Mesenchymal stem cell (in vitro differentiated cells and primary cell): ENCODE data around the gene RAB18.

Source experiments
- DNase-seq: peaks from one replicate; pipeline ENCODE4 v3.0.0-alpha.2; 2013
- H2AFZ ChIP-seq: one replicate; pipeline ENCODE4 v1.6.1; 2013; ENCODE audit warnings: low read depth, mild to moderate bottlenecking, control low read depth, inconsistent platforms, low read length, moderate library complexity
- H2AK5ac ChIP-seq: 2 replicates; pipeline ENCODE4 v1.6.1; 2013; ENCODE audit warnings: low read length, moderate library complexity, mild to moderate bottlenecking, inconsistent platforms; ENCODE audit not compliant: severe bottlenecking
- H2BK120ac ChIP-seq: one replicate; pipeline ENCODE4 v1.6.1; 2013; ENCODE audit warnings: low read depth, mild to moderate bottlenecking, inconsistent platforms, low read length, moderate library complexity
- H2BK12ac ChIP-seq, 2 experiments: one replicate each; pipeline ENCODE4 v1.6.1; 2013; ENCODE audit warnings: inconsistent platforms in 2 of 2, low read length in 2 of 2, mild to moderate bottlenecking in 2 of 2, moderate library complexity in 2 of 2, control low read depth in 1 of 2
- H2BK15ac ChIP-seq: one replicate; pipeline ENCODE4 v1.6.1; 2013; ENCODE audit warnings: mild to moderate bottlenecking, low read depth, inconsistent platforms; ENCODE audit not compliant: poor library complexity, severe bottlenecking
- H2BK5ac ChIP-seq: 2 replicates; pipeline ENCODE4 v1.6.1; 2013; ENCODE audit warnings: low read depth, mild to moderate bottlenecking, low read length, control low read depth, inconsistent platforms; ENCODE audit not compliant: poor library complexity, severe bottlenecking
- H3K14ac ChIP-seq, 2 experiments: one replicate each; pipeline ENCODE4 v1.6.1; 2013; ENCODE audit warnings: inconsistent platforms in 2 of 2, low read length in 2 of 2, control low read depth in 1 of 2, mild to moderate bottlenecking in 1 of 2, moderate library complexity in 1 of 2
- H3K18ac ChIP-seq, 2 experiments: one replicate each; pipeline ENCODE4 v1.6.1; 2013; ENCODE audit warnings: inconsistent platforms in 2 of 2, low read length in 2 of 2, control low read depth in 1 of 2, low read depth in 1 of 2, mild to moderate bottlenecking in 1 of 2
- H3K23ac ChIP-seq, 2 experiments: one replicate each; pipeline ENCODE4 v1.6.1; 2013; ENCODE audit warnings: inconsistent platforms in 2 of 2, low read length in 2 of 2, mild to moderate bottlenecking in 2 of 2, moderate library complexity in 2 of 2, control low read depth in 1 of 2
- H3K27ac ChIP-seq: 2 replicates; pipeline ENCODE4 v1.5.1; 2013; ENCODE audit warnings: mild to moderate bottlenecking, moderate library complexity, low read length, control low read depth, inconsistent platforms; ENCODE audit not compliant: poor library complexity, severe bottlenecking
- H3K27me3 ChIP-seq, 2 experiments: 2 replicates each; pipeline versions ENCODE4 v1.6.1 to v1.7.0; 2013; ENCODE audit warnings: low read length in 2 of 2, mild to moderate bottlenecking in 2 of 2, moderate library complexity in 2 of 2, control low read depth in 1 of 2, inconsistent platforms in 1 of 2; ENCODE audit not compliant: control insufficient read depth in 1 of 2, insufficient read depth in 1 of 2
- H3K36me3 ChIP-seq, 2 experiments: 2 replicates each; pipeline versions ENCODE4 v1.6.1 to v1.7.0; 2013; ENCODE audit warnings: low read length in 2 of 2, control low read depth in 1 of 2, inconsistent platforms in 1 of 2, low read depth in 1 of 2, mild to moderate bottlenecking in 1 of 2; ENCODE audit not compliant: insufficient read depth in 2 of 2, control insufficient read depth in 1 of 2
- H3K4ac ChIP-seq, 2 experiments: one replicate each; pipeline ENCODE4 v1.6.1; 2013; ENCODE audit warnings: inconsistent platforms in 2 of 2, low read length in 2 of 2, mild to moderate bottlenecking in 2 of 2, moderate library complexity in 2 of 2, control low read depth in 1 of 2, low read depth in 1 of 2
- H3K4me1 ChIP-seq: 2 replicates; pipeline ENCODE4 v1.6.1; 2013; ENCODE audit warnings: low read depth, low read length, control low read depth; ENCODE audit not compliant: control insufficient read depth, insufficient read depth
- H3K4me2 ChIP-seq: 2 replicates; pipeline ENCODE4 v1.6.1; 2013; ENCODE audit warnings: low read length, mild to moderate bottlenecking, inconsistent platforms; ENCODE audit not compliant: poor library complexity, severe bottlenecking
- H3K4me3 ChIP-seq, 2 experiments: 2 replicates each; pipeline versions ENCODE4 v1.5.1 to v1.7.0; 2013; ENCODE audit warnings: low read length in 2 of 2, mild to moderate bottlenecking in 2 of 2, control low read depth in 1 of 2, low read depth in 1 of 2; ENCODE audit not compliant: insufficient read depth in 1 of 2
- H3K79me1 ChIP-seq: replicated peaks from 2 replicates; pipeline ENCODE4 v1.6.1; 2013; ENCODE audit warnings: mild to moderate bottlenecking, control low read depth, low read length, inconsistent platforms; ENCODE audit not compliant: poor library complexity, severe bottlenecking
- H3K9ac ChIP-seq: 2 replicates; pipeline ENCODE4 v1.7.0; 2013; ENCODE audit warnings: mild to moderate bottlenecking, low read length, moderate library complexity
- H3K9me3 ChIP-seq: 2 replicates; pipeline ENCODE4 v1.7.0; 2013; ENCODE audit warnings: mild to moderate bottlenecking, low read length; ENCODE audit not compliant: control insufficient read depth
- H4K8ac ChIP-seq: one replicate; pipeline ENCODE4 v1.6.1; 2013; ENCODE audit warnings: inconsistent platforms, mild to moderate bottlenecking, low read length, moderate library complexity
- H4K91ac ChIP-seq: one replicate; pipeline ENCODE4 v1.6.1; 2013; ENCODE audit warnings: mild to moderate bottlenecking, low read length, inconsistent platforms
- WGBS: methylation state at CpG from one replicate; pipeline ENCODE4 v1.1.7; 2013; ENCODE audit warnings: mixed read lengths; 5-methylcytosine and 5-hydroxymethylcytosine counted together

Gene RAB18

GRCh38 chr10:27512548-27512947, 8.4 kb downstream of the RAB18 start:
- DNase-seq: no peak
- Histone ChIP-seq H3K4ac (no peak overlapping the region), H3K4me1 (peaks cover 10% of the 10 kb centered on the region), H2AK5ac (no peak overlapping the region), H3K27me3 (no peaks in the 10 kb centered on the region), H3K9me3 (no peaks in the 10 kb centered on the region), H3K4me2 (no peak overlapping the region), H2AFZ (no peak overlapping the region), H3K27ac (peak overlapping the region; percentile 65), H2BK12ac (no peak overlapping the region), H3K4me3 (no peak overlapping the region), H2BK120ac (no peak overlapping the region), H4K8ac (no peak overlapping the region), H4K91ac (no peak overlapping the region), H3K9ac (no peak overlapping the region), H3K36me3 (peaks cover 12 to 65% of the 10 kb centered on the region in 2 experiments), H3K79me1 (no peaks in the 10 kb centered on the region), H3K23ac (no peak overlapping the region), H3K14ac (no peak overlapping the region), H3K18ac (no peak overlapping the region), H2BK15ac (no peak overlapping the region), H2BK5ac (no peak overlapping the region)
- WGBS: no CpG with 5 or more reads among the region's 2 CpGs

- H3K4ac ChIP-seq: no peak overlapping the region
- no peak overlapping the region for H3K23ac ChIP-seq
- no peak overlapping the region for H4K8ac ChIP-seq
- no peaks in the 10 kb centered on the region for H3K27me3 ChIP-seq
- no peak overlapping the region for H3K14ac ChIP-seq
- no peak overlapping the region for H2BK15ac ChIP-seq
- H2AFZ ChIP-seq: no peak overlapping the region
- H2BK120ac ChIP-seq: no peak overlapping the region
- no peaks in the 10 kb centered on the region for H3K79me1 ChIP-seq
- 68% methylated on average over 3 of the region's 3 CpGs for WGBS
- peak overlapping the region; percentile 50 for H3K4me2 ChIP-seq
- peak overlapping the region; percentile 95 for H2BK5ac ChIP-seq
- H3K9me3 ChIP-seq: no peaks in the 10 kb centered on the region
- peak overlapping the region; percentile 2 for H2AK5ac ChIP-seq
- H3K4me1 ChIP-seq: peaks cover 10% of the 10 kb centered on the region
- no peak overlapping the region for H3K4me3 ChIP-seq
- H4K91ac ChIP-seq: no peak overlapping the region
- H3K27ac ChIP-seq: peak overlapping the region; percentile 95
- DNase-seq: peak; percentile 33
- H2BK12ac ChIP-seq: no peak overlapping the region
- no peak overlapping the region for H3K18ac ChIP-seq
- peaks cover 12 to 65% of the 10 kb centered on the region in 2 experiments for H3K36me3 ChIP-seq
- no peak overlapping the region for H3K9ac ChIP-seq
Observed at GRCh38 chr10:27513451-27514191, 9.5 kb downstream of the RAB18 start.

- no peaks in the 10 kb centered on the region for H3K9me3 ChIP-seq
- no peak overlapping the region for H4K8ac ChIP-seq
- no peak overlapping the region for H3K4ac ChIP-seq
- no peak overlapping the region for H2BK12ac ChIP-seq
- no peak overlapping the region for H2BK15ac ChIP-seq
- no peak for DNase-seq
- no peak overlapping the region for H3K4me2 ChIP-seq
- H2BK5ac ChIP-seq: no peak overlapping the region
- H3K9ac ChIP-seq: no peak overlapping the region
- H3K27ac ChIP-seq: peak overlapping the region; percentile 95
- 94% methylated on average over 2 of the region's 3 CpGs for WGBS
- H3K23ac ChIP-seq: no peak overlapping the region
- no peak overlapping the region for H2AFZ ChIP-seq
- H3K79me1 ChIP-seq: no peaks in the 10 kb centered on the region
- no peak overlapping the region for H3K14ac ChIP-seq
- no peak overlapping the region for H3K18ac ChIP-seq
- H2AK5ac ChIP-seq: no peak overlapping the region
- H4K91ac ChIP-seq: no peak overlapping the region
- no peak overlapping the region for H2BK120ac ChIP-seq
- no peaks in the 10 kb centered on the region for H3K27me3 ChIP-seq
- peaks cover 10% of the 10 kb centered on the region for H3K4me1 ChIP-seq
- H3K36me3 ChIP-seq: peaks cover 12 to 65% of the 10 kb centered on the region in 2 experiments
- no peak overlapping the region for H3K4me3 ChIP-seq
Observed at GRCh38 chr10:27514243-27514642, 10.1 kb downstream of the RAB18 start.

- Histone ChIP-seq H3K36me3 (peaks cover 7 to 35% of the 10 kb centered on the region in 2 experiments), H3K4me2 (no peak overlapping the region), H3K27ac (no peak overlapping the region), H3K4me3 (no peak overlapping the region), H3K9ac (no peak overlapping the region), H2BK5ac (peak overlapping the region; percentile 19), H3K4me1 (peaks cover 6% of the 10 kb centered on the region), H4K8ac (no peak overlapping the region), H2AK5ac (no peak overlapping the region), H2BK120ac (no peak overlapping the region), H3K27me3 (no peaks in the 10 kb centered on the region), H3K14ac (no peak overlapping the region), H2BK15ac (no peak overlapping the region), H3K23ac (no peak overlapping the region), H2AFZ (no peak overlapping the region), H2BK12ac (no peak overlapping the region), H3K79me1 (no peaks in the 10 kb centered on the region), H3K4ac (no peak overlapping the region), H3K18ac (no peak overlapping the region), H4K91ac (no peak overlapping the region), H3K9me3 (no peaks in the 10 kb centered on the region)
- no CpG with 5 or more reads among the region's 2 CpGs for WGBS
- DNase-seq: no peak
Observed at GRCh38 chr10:27518261-27518660, 14.2 kb downstream of the RAB18 start.
